HL-60 (cell line): ENCODE results near the gene RNF144A.

ENCODE experiments used
- DNase-seq, 2 experiments: peaks; one replicate each; pipeline ENCODE4 v3.0.0-alpha.2; 2010 to 2020; ENCODE audit warnings: low read depth in 1 of 2, low spot score in 1 of 2
- H3K27ac ChIP-seq: fragments of 250-450 bp; sonication (Bioruptor Pico); replicated peaks from 2 replicates; pipeline ENCODE4 v1.5.1; 2020; ENCODE audit warnings: mild to moderate bottlenecking, moderate library complexity
- H3K27me3 ChIP-seq: fragments of 250-450 bp; sonication (Bioruptor Pico); 2 replicates; pipeline ENCODE4 v1.5.1; 2021; ENCODE audit warnings: mild to moderate bottlenecking, moderate library complexity; ENCODE audit not compliant: insufficient read depth, poor library complexity, severe bottlenecking
- H3K4me3 ChIP-seq: replicated peaks from 2 replicates; pipeline ENCODE4 v1.5.1; 2011; ENCODE audit warnings: mild to moderate bottlenecking, control low read depth, low read length; ENCODE audit not compliant: insufficient read depth
- GABPA ChIP-seq: IDR thresholded peaks from 2 replicates; pipeline ENCODE4 v1.6.1; 2012; ENCODE audit warnings: low read depth
- POLR2AphosphoS5 ChIP-seq: IDR thresholded peaks from 2 replicates; pipeline ENCODE4 v1.6.1; 2012; ENCODE audit warnings: low read depth
- SPI1 ChIP-seq: IDR thresholded peaks from 2 replicates; pipeline ENCODE4 v1.6.1; 2012; ENCODE audit warnings: low read depth, mild to moderate bottlenecking, borderline replicate concordance
- TF ChIP-seq, protein P1 (sequence below): IDR thresholded peaks from 2 replicates; pipeline ENCODE4 v1.6.1; 2012; ENCODE audit warnings: low read depth; ENCODE audit not compliant: insufficient replicate concordance
- TF ChIP-seq, protein P2 (sequence below): IDR thresholded peaks from one replicate; pipeline ENCODE4 v1.5.1; 2011; ENCODE audit warnings: low read length, control low read depth, inconsistent platforms; ENCODE audit not compliant: insufficient read depth

The RNF144A gene

DNA sequence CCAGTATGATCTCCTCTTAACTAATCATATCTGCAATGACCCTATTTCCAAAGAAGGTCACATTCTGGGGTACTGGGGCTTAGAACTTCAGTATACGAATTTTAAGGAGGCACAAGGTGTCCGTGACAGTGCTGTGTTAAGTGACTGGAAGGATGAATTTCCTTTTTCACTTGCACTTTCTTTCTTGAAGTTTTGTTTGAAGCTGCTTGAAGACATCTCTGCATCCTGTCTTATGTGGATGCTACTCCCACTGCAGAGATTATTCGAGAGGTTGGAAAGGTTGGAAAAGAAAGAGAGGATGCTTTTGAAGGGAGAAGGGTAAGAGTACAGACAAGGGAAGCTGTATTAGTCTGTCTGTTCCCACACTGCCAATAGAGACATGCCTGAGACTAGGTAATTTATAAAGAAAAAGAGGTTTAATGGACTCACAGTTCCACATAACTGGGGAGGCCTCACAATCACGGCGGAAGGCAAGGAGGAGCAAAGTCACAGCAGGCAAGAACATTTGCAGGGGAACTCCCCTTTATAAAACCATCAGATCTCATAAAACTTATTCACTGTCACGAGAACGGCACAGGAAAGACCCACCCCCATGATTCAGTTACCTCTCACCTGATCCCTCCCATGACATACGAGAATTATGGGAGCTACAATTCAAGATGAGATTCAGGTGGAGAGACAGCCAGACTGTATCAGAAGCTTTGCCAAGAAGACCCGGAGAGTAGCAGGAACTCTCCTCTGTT, 3.6 kb upstream of the RNF144A start:
- TF ChIP-seq, protein P1, sequence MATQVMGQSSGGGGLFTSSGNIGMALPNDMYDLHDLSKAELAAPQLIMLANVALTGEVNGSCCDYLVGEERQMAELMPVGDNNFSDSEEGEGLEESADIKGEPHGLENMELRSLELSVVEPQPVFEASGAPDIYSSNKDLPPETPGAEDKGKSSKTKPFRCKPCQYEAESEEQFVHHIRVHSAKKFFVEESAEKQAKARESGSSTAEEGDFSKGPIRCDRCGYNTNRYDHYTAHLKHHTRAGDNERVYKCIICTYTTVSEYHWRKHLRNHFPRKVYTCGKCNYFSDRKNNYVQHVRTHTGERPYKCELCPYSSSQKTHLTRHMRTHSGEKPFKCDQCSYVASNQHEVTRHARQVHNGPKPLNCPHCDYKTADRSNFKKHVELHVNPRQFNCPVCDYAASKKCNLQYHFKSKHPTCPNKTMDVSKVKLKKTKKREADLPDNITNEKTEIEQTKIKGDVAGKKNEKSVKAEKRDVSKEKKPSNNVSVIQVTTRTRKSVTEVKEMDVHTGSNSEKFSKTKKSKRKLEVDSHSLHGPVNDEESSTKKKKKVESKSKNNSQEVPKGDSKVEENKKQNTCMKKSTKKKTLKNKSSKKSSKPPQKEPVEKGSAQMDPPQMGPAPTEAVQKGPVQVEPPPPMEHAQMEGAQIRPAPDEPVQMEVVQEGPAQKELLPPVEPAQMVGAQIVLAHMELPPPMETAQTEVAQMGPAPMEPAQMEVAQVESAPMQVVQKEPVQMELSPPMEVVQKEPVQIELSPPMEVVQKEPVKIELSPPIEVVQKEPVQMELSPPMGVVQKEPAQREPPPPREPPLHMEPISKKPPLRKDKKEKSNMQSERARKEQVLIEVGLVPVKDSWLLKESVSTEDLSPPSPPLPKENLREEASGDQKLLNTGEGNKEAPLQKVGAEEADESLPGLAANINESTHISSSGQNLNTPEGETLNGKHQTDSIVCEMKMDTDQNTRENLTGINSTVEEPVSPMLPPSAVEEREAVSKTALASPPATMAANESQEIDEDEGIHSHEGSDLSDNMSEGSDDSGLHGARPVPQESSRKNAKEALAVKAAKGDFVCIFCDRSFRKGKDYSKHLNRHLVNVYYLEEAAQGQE, result no peak
- TF ChIP-seq, protein P2, sequence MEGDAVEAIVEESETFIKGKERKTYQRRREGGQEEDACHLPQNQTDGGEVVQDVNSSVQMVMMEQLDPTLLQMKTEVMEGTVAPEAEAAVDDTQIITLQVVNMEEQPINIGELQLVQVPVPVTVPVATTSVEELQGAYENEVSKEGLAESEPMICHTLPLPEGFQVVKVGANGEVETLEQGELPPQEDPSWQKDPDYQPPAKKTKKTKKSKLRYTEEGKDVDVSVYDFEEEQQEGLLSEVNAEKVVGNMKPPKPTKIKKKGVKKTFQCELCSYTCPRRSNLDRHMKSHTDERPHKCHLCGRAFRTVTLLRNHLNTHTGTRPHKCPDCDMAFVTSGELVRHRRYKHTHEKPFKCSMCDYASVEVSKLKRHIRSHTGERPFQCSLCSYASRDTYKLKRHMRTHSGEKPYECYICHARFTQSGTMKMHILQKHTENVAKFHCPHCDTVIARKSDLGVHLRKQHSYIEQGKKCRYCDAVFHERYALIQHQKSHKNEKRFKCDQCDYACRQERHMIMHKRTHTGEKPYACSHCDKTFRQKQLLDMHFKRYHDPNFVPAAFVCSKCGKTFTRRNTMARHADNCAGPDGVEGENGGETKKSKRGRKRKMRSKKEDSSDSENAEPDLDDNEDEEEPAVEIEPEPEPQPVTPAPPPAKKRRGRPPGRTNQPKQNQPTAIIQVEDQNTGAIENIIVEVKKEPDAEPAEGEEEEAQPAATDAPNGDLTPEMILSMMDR, result no peak
- TF ChIP-seq GABPA, result no peak
- no peak for TF ChIP-seq SPI1
- TF ChIP-seq POLR2AphosphoS5, result no peak
- no peak overlapping the region for H3K4me3 ChIP-seq
- no peaks in the 10 kb centered on the region for H3K27me3 ChIP-seq
- no peak for DNase-seq
- no peak overlapping the region for H3K27ac ChIP-seq

DNA sequence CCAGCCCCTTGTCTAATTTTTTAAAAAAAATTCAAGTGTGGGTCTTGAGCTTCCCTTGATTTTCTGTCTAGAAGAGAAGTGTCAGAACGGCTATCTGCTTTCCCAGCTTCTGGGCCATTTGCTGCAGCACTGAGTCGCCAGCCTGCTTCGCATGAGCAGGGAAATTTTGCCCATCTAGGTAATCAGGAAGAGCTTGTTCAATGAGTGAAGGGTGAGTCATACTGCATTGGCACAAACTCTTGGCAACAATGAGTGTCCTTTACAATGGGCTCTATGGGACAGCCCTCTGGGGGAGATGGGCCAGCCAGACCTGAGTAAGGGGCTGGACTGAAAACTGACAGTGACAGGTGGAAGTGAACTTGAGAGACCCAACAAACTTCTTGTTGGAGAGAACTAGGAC, 2.4 kb upstream of the RNF144A start:
- DNase-seq, result no peak
- H3K27ac ChIP-seq, result no peak overlapping the region
- H3K27me3 ChIP-seq, result no peaks in the 10 kb centered on the region
- TF ChIP-seq, protein P1, result no peak
- TF ChIP-seq GABPA (no peak), POLR2AphosphoS5 (no peak), SPI1 (no peak)
- TF ChIP-seq, protein P2, result no peak
- H3K4me3 ChIP-seq, result no peak overlapping the region

DNA sequence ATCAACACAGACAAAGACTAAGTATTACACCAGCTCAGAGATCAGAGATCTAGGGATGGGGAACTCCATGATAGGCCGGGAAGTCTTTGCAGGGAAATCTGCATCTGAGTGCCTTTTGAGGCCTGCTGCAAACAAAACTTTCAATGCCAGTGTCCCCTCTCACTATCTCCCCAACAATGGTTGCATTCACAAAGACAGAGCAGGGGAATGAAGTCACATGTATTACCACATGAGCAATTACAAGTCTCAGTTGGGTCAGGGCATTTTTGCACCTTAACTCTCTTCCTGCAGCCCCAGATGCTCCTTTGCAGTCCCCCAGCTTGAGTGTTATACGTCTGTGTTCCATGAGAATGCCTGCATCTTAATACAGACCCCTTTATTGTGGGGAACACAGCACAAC, 1.8 kb upstream of the RNF144A start:
- Histone ChIP-seq H3K27me3 (no peaks in the 10 kb centered on the region), H3K4me3 (no peak overlapping the region), H3K27ac (no peak overlapping the region)
- DNase-seq, result no peak
- TF ChIP-seq, protein P2, result no peak
- TF ChIP-seq GABPA (no peak), POLR2AphosphoS5 (no peak), SPI1 (no peak)
- TF ChIP-seq, protein P1, result no peak
